ENCODE measurements around the gene RASSF9. TPM values are rescaled to one million over a fixed set of nuclear protein-coding genes. Genes with fewer than 3 reads are reported as not detected.

Gene RASSF9
- 0.66 and 0.93 TPM in 2 replicates for total RNA-seq

GRCh38 chr12:85836197-85837090, at the start of gene RASSF9:
Gene RASSF9 (minus strand): TSS chr12:85836409. CDS start chr12:85836201, 208 bp downstream.

DNA sequence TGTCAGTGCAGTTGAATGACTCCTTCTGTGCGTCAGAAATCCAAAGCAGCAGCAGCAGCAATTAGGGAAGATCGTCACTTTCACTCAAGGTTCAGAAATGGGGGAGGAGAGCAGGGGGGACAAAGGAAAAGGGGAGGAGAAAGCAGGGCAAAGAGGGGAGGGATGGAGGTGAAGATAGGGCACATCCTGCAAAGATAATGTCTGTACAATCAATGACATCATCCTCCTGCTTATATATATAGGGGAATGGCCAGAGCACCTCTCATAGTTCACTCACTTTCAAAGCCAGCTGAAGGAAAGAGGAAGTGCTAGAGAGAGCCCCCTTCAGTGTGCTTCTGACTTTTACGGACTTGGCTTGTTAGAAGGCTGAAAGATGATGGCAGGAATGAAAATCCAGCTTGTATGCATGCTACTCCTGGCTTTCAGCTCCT, 37.8 kb upstream of the RASSF9 start, which contains the start of gene NTS:
Gene NTS, plus strand, starts transcription at position 265 of the 431 bp plus-strand sequence. Its CDS starts 109 bp downstream, at position 374.

Other genes starting within 250 kb of the RASSF9 start
- 0.44 and 2.1 TPM in 2 replicates for gene NTS, start 37.9 kb upstream of the RASSF9 start, total RNA-seq